NCI-H2171 treated with DMSO at 0.1 percent for 48 hours (cell line): Measurements from ENCODE around the gene SLC35A4.
"Not testable (repeated sequence)": the region's sequence is repeated elsewhere in the genome, so short reads cannot be mapped to it uniquely, and the experiment has no call there.

Source experiments
- DNase-seq: peaks from one replicate; lab custom pipeline; 2025; lab: John Stamatoyannopoulos, UW

SLC35A4 gene

DNA sequence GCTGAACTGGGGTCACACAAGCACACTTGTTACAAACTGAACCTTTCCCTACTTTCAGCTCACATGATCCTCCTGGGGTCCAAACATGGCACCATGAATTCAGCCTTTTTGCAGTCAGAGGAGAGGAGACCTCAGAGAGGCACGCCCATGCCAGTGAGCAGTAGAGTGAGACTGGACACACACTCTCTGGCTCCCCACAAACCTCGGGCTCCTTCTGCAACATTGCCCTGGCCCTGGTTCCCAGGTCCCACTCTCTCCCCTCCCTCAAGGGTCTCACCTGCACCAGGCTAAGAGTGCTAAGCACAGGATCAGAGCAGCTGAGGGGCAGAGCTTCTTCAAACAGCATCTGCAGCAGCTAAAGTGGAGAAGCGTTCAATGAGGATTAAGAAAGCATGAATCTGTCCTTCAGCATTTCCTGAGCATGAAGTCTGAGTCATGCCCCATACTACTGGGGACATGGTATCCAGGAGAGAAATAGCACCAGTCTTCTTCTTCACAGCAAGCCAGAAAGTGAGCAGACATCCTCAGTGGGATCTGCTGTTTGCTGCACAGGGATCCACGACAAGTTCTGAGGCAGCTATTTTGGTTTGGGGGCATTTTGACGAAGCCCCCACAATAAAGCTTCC, 27.2 kb downstream of the SLC35A4 start:
- DNase-seq = no peak

DNA sequence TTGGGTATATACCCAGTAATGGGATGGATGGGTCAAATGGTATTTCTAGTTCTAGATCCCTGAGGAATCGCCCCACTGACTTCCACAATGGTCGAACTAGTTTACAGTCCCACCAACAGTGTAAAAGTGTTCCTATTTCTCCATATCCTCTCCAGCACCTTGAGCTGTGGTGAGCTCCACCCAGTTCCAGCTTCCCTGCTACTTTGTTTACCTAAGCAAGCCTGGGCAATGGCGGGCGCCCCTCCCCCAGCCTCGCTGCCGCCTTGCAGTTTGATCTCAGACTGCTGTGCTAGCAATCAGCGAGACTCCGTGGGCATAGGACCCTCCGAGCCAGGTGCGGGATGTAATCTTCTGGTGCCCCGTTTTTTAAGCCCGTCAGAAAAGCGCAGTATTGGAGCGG, 28.4 kb downstream of the SLC35A4 start:
- DNase-seq = not testable (repeated sequence)

DNA sequence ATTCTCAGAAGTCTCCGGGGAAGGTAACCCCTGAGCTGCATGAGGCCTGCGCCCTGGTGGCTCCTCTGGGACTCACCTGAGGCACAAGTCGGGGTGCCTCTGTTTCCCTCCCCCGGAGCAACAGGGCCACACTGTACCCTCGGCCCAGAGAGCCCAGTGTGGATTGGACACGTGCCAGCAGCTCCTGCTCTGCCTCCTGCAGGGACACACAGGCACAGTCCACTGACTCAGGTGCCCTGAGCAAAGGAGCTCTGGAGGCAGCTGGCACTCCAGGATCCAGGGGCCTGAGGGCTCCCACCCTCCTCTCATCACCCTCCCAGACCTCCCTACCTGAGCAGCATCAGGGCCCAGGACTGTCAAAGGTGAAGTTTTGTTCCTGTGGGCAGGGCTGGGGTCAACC, 29.5 kb downstream of the SLC35A4 start:
- no peak for DNase-seq

DNA sequence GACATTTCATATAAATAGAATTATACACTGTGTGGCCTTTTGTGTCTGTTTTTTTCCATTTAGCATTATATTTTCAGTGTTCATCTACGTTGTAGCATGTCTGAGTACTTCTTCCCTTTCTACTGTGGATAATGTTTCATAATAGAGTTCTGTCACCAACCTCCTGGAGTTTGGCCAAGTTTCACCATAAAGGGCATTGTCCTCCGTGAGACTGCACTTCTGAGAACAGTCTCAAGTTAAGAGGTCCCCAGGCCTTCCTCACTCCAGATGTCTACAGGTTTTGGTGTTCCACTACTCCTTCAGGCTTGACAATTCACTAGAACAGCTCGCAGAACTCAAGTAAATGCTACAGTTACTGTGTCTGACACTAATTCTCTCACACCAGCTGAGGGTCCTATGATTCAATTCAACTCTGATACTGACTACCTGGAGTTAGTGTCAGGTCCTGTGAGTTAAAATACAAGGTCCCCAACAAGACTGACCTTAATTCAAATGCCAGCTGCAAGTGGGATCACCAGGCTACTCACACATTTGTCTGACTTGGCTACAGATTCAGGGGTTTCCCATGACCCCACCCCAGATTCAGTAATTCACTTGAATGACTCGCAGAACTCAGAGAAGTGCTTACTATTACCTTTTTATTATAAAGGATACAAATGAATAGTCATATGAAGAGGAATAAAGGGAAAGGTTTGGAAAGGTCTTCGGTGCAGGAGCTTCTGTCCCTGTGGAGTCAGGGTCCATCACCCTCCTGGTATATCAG, 31.1 kb downstream of the SLC35A4 start:
- peak; percentile 13 for DNase-seq

DNA sequence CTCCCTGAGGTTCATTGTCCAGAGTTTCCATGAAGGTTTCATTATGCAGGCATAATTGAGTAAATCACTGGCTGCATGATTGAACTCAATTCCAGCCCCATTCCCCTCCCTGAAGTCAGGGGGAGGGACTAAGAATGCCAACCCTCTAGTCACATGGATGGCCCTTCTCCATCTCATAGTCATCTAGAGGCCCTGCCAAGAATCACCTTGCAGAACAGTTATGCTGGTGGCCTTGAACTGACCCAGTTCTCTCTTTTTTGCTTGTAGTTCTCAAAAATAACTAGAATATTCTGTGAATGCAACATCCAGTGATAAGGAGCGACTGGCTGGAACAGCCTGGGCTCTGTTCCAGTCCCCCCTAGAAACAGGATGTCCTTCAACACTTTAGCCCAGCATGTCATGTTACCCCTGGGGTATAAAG, 31.7 kb downstream of the SLC35A4 start:
- no peak for DNase-seq

DNA sequence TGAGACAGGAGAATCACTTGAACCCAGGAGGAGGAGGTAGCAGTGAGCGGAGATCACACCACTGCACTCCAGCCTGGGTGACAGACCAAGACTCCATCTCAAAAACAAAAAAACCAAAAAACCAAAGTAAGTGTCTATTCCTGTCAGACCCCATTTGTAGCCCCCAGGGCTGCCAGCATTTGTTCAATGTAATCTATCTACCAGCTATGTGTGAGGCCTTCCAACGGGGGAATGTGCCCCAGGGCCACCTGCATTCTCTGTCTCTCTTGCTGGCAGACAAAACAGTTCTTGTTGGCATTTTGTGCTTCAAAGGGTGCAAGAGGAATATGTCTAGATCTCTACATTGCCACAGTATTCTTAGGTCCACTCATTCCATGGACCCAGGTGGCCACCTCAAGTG, 34.2 kb downstream of the SLC35A4 start:
- no peak for DNase-seq

DNA sequence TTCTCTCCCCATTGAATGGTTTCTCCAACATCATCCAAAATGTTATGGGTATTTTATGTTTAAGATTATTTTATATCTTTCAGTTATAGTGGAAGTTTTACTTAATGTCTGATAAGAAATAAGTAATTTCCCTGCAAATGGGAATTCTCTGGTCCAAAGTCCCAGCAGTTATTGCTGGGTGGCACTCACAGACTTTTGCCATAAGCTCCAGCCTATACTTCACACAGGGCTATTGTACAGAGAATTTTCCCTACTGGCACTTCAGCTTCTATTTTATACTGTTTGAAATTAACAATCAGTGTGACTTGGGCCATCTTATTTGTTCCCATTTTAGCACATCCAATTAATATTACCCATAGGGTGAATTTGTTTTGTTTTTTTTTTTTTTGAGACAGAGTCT, 35.5 kb downstream of the SLC35A4 start:
- DNase-seq = no peak

DNA sequence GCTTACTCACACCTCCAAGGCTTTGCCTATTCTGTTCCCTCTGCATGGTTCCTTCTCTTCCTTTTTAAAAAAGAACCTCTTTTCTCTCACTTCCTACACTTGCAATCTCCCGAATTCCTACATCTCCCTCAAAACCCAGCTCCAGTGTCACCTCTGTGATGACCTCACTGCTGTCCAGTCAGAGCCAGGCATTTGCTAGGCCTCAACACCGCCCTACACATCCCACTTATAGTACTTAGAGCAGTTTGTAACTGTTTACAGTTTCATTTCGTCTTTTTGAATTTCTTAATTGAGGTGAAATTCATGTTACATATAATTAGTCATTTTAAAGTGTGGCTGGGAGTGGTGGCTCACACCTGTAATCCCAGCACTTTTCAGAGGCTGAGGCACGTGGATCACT, 37.5 kb downstream of the SLC35A4 start:
- DNase-seq = no peak

DNA sequence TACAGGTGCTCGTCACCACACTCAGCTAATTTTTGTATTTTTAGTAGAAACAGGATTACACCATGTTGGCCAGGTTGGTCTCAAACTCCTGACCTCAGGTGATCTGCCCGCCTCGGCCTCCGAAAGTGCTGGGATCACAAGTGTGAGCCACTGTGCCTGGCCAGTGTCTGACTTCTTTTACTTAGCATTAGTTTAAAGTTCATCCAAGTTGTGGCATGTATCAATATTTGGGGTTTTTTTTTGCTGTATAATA, 38.7 kb downstream of the SLC35A4 start:
- DNase-seq = not testable (repeated sequence)

DNA sequence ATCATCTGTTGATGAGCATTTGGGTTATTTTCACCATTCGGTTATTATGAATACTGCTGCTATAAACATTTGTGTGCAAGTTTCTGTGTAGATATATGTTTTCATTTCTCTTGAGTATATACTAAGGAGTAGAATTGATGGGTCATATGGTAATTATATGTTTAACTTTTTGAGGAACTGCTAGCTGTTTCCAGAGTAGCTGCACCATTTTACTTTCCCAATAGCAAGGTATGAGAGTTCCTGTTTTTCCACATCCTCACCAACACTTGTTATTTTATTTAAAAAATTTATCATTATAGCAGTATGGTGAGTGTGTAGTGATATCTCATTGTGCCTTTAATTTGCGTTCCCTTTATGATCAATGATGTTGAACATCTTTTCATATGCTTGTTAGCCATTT, 39.1 kb downstream of the SLC35A4 start:
- no peak for DNase-seq

DNA sequence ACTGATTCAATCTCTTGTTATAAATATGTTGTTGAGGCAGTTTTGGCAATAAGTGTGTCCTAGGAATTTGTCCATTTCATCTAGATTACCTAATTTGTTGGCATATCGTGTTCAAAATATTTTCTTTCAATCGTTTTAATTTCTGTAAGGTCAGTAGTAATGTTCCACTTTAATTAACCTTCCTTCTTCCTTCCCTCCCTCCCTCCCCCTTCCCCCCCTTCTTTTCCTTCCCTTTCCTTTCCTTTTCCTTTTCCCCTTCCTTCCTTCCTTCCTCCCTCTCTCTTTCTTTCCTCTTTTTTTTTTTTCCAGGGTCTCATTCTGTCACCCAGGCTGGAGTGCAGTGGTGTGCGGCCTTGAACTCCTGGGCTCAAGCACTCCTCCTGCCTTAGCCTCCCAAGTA, 41.3 kb downstream of the SLC35A4 start:
- DNase-seq = no peak

DNA sequence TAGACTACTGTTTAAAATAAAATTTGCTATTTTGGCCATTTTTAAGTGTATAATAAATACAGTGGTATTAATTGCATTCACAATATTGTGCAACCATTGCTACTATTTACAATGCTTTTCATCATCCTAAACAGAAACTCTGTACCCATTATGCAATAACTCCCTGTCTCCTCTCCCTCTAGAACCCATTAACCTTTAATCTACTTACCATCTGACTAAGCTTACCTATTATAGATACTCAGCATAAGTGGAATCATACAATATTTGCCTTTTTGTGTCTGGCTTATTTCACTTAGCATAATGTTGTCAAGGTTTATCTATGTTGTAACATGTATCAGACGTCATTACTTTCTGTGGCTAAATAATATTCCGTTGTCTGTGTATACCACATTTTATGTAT, 42.4 kb downstream of the SLC35A4 start:
- DNase-seq = no peak

DNA sequence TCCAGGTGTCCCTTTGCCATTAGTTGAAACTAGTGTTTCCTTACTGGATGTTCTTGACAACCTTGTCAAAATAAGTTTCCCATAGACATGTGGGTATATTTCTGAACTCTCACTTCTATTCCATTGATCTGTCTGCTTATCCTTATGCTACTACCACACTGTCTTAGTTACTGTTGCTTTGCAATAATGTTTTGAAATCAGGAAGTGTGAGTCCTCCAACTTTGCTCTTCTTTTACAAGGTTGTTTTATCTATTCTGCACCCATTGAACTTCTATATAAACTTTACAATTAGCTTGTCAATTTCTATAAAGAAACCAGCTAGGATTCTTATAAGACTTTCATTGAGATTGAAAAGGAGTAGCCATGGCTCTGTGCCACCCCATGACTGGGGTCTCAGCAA, 44.1 kb downstream of the SLC35A4 start:
- DNase-seq = no peak

DNA sequence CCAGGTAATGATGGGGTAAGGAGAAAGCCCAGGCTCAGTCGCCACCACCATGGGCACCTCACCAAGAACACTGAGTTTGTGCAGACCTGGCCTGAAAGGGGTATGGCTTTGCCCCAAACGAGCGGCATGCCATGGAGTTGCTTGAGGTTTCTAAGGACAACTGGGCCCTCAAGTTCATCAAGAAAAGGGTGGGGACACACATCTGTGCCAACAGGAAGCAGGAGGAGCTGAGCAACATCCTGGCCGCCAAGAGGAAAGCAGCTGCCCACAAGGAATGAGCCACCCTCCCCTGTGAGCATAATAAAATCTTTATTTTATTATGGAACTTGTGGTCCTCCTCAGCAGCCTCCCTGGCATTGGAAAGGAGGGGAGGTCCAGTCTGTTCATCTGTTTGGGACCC, 44.5 kb downstream of the SLC35A4 start:
- DNase-seq = no peak

DNA sequence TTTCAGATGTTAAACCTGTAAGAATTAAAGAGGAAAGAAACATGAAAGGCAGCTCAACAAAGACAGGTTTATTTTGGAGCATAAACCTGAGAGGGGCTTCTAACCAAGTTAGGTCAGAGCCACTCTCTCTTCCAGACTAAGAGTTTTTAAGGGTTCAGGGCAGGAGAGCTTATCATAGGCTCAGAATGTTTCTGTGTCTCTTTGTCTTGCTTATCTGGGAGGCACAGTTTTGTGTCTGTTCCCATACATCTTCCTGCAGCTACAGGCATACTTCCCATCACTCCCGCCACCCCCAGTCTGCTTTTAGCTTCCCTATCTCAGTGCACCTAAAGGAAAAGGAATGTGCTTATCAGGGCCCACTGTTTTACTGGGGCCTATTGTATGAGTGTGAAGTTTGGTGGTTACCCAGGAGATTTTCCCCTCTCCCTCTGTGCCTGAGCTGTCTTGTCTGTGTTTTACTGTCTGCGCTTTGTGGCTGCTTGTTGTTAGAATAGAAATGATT, 46.4 kb downstream of the SLC35A4 start:
- no peak for DNase-seq
